ENCODE results near the gene ASB18.

ASB18 gene

GRCh38 chr2:236170590-236171165, 93.5 kb downstream of the ASB18 start:
- H3K4me1 Mint-ChIP-seq: peaks cover 40% of the 10 kb centered on the region
- no peaks in the 10 kb centered on the region for H3K9me3 Mint-ChIP-seq
- peaks cover 96% of the 10 kb centered on the region for H3K27me3 Mint-ChIP-seq (ENCODE audit: low read depth)
- TF ChIP-seq CTCF (IDR thresholded peaks at IDR 0.05; ENCODE audit: unreplicated experiment in 3 of 3): no peak
- no peaks in the 10 kb centered on the region for H3K36me3 Mint-ChIP-seq (ENCODE audit: low read depth)
- peak overlapping the region; percentile 17 to 68 (median 55) for H3K4me3 Mint-ChIP-seq
- no peak overlapping the region for H3K27ac Mint-ChIP-seq

- H3K27ac Mint-ChIP-seq: no peak overlapping the region
- H3K9me3 Mint-ChIP-seq: no peaks in the 10 kb centered on the region
- H3K4me1 Mint-ChIP-seq: peaks cover 45% of the 10 kb centered on the region
Measured at GRCh38 chr2:236169741-236170589, 94.2 kb downstream of the ASB18 start.

GRCh38 chr2:236169151-236169721, 95.0 kb downstream of the ASB18 start:
- TF ChIP-seq CTCF (IDR thresholded peaks at IDR 0.05; ENCODE audit: unreplicated experiment in 3 of 3): no peak
- peaks cover 47% of the 10 kb centered on the region for H3K4me1 Mint-ChIP-seq
- H3K9me3 Mint-ChIP-seq: no peaks in the 10 kb centered on the region
- peak overlapping the region; percentile 44 to 70 (median 68) for H3K4me3 Mint-ChIP-seq
- no peaks in the 10 kb centered on the region for H3K36me3 Mint-ChIP-seq (ENCODE audit: low read depth)
- peaks cover 96% of the 10 kb centered on the region for H3K27me3 Mint-ChIP-seq (ENCODE audit: low read depth)
- H3K27ac Mint-ChIP-seq: no peak overlapping the region

More at GRCh38 chr2:236169741-236170589, 94.2 kb downstream of the ASB18 start:
- no peak for TF ChIP-seq CTCF (IDR thresholded peaks at IDR 0.05; ENCODE audit: unreplicated experiment in 3 of 3)
- Mint-ChIP-seq H3K4me3 (peak overlapping the region; percentile 44 to 68 (median 55)), H3K27me3 (ENCODE audit: low read depth) (peaks cover 96% of the 10 kb centered on the region), H3K36me3 (ENCODE audit: low read depth) (no peaks in the 10 kb centered on the region)

- Mint-ChIP-seq H3K27me3 (ENCODE audit: low read depth) (peaks cover 94% of the 10 kb centered on the region), H3K4me3 (peak within 1 kb of the TSS; percentile 68 to 77 (median 76)), H3K9me3 (no peaks in the 10 kb centered on the region), H3K36me3 (ENCODE audit: low read depth) (no peaks in the 10 kb centered on the region), H3K4me1 (peaks cover 42% of the 10 kb centered on the region), H3K27ac (no peak within 1 kb of the TSS)
- TF ChIP-seq CTCF (IDR thresholded peaks at IDR 0.05; ENCODE audit: unreplicated experiment in 3 of 3): no peak
Measured at GRCh38 chr2:236168110-236169080, 95.8 kb downstream of the ASB18 start, which contains the start of gene GBX2. Gene GBX2, minus strand, starts transcription at chr2:236168386. Its CDS starts 415 bp downstream, at chr2:236167971.

- Mint-ChIP-seq H3K9me3 (no peaks in the 10 kb centered on the region), H3K27me3 (ENCODE audit: low read depth) (peaks cover 94% of the 10 kb centered on the region), H3K27ac (no peak overlapping the region), H3K4me3 (peak overlapping the region in 2 of 3 experiments; percentile 43 to 70), H3K36me3 (ENCODE audit: low read depth) (no peaks in the 10 kb centered on the region), H3K4me1 (peaks cover 46% of the 10 kb centered on the region)
- peak; percentile 9 to 28 (median 27) for TF ChIP-seq CTCF (IDR thresholded peaks at IDR 0.05; ENCODE audit: unreplicated experiment in 3 of 3)
Measured at GRCh38 chr2:236167297-236168109, 96.7 kb downstream of the ASB18 start.

Measured in nephron (organoid).